H9 (cell line): ENCODE results near the gene FBLN1. TPM values are rescaled to one million over a fixed set of nuclear protein-coding genes. Genes with fewer than 3 reads are reported as not detected.

Source experiments
- DNase-seq: peaks from one replicate; pipeline ENCODE4 v3.0.0-alpha.2; 2017
- H2AFZ ChIP-seq: one replicate; pipeline ENCODE4 v1.6.1; 2013; ENCODE audit warnings: mild to moderate bottlenecking, low read length, control low read depth, moderate library complexity
- H2AK5ac ChIP-seq: 2 replicates; pipeline ENCODE4 v1.6.1; 2013; ENCODE audit warnings: low read length, control low read depth, mixed read lengths; ENCODE audit not compliant: insufficient read length
- H2BK120ac ChIP-seq: one replicate; pipeline ENCODE4 v1.6.1; 2013; ENCODE audit warnings: low read depth, mild to moderate bottlenecking, low read length, control low read depth, inconsistent platforms; ENCODE audit not compliant: poor library complexity, severe bottlenecking
- H2BK12ac ChIP-seq: 2 replicates; pipeline ENCODE4 v1.6.1; 2013; ENCODE audit warnings: low read length, control low read depth, mixed read lengths, low read depth; ENCODE audit not compliant: insufficient read length
- H2BK15ac ChIP-seq: 2 replicates; pipeline ENCODE4 v1.6.1; 2013; ENCODE audit warnings: low read depth, low read length, control low read depth
- H2BK20ac ChIP-seq: one replicate; pipeline ENCODE4 v1.6.1; 2013; ENCODE audit warnings: low read depth, mild to moderate bottlenecking, low read length, control low read depth, inconsistent platforms; ENCODE audit not compliant: poor library complexity, severe bottlenecking
- H2BK5ac ChIP-seq: 2 replicates; pipeline ENCODE4 v1.6.1; 2013; ENCODE audit warnings: low read length, control low read depth, mixed read lengths; ENCODE audit not compliant: insufficient read length
- H3K14ac ChIP-seq: 2 replicates; pipeline ENCODE4 v1.6.1; 2013; ENCODE audit warnings: low read length, control low read depth; ENCODE audit not compliant: insufficient read depth
- H3K18ac ChIP-seq: 2 replicates; pipeline ENCODE4 v1.6.1; 2013; ENCODE audit warnings: low read depth, mild to moderate bottlenecking, mixed read lengths, low read length, control low read depth; ENCODE audit not compliant: insufficient read length
- H3K23ac ChIP-seq: 2 replicates; pipeline ENCODE4 v1.6.1; 2013; ENCODE audit warnings: low read length, control low read depth, mixed read lengths, low read depth; ENCODE audit not compliant: insufficient read length
- H3K23me2 ChIP-seq: 2 replicates; pipeline ENCODE4 v1.6.1; 2013; ENCODE audit warnings: low read depth, mild to moderate bottlenecking, mixed read lengths, low read length, control low read depth; ENCODE audit not compliant: insufficient read length, poor library complexity, severe bottlenecking
- H3K27ac ChIP-seq: 2 replicates; pipeline ENCODE4 v1.5.1; 2013; ENCODE audit warnings: low read length, control low read depth, mixed read lengths, low read depth; ENCODE audit not compliant: insufficient read length
- H3K27me3 ChIP-seq: 2 replicates; pipeline ENCODE4 v1.6.1; 2013; ENCODE audit warnings: low read length, control low read depth, inconsistent platforms; ENCODE audit not compliant: insufficient read depth
- H3K4ac ChIP-seq: 2 replicates; pipeline ENCODE4 v1.6.1; 2013; ENCODE audit warnings: low read depth, mild to moderate bottlenecking, control low read depth, inconsistent platforms, low read length, moderate library complexity
- H3K4me1 ChIP-seq: 2 replicates; pipeline ENCODE4 v1.6.1; 2013; ENCODE audit warnings: low read length, control low read depth, inconsistent platforms; ENCODE audit not compliant: insufficient read depth
- H3K4me2 ChIP-seq: 2 replicates; pipeline ENCODE4 v1.6.1; 2013; ENCODE audit warnings: low read length, control low read depth, mixed read lengths; ENCODE audit not compliant: insufficient read length, insufficient read depth
- H3K56ac ChIP-seq: 2 replicates; pipeline ENCODE4 v1.6.1; 2013; ENCODE audit warnings: low read depth, mild to moderate bottlenecking, mixed read lengths, low read length, control low read depth; ENCODE audit not compliant: insufficient read length
- H3K79me1 ChIP-seq: 2 replicates; pipeline ENCODE4 v1.6.1; 2013; ENCODE audit warnings: low read depth, mild to moderate bottlenecking, moderate library complexity, low read length, control low read depth, inconsistent platforms; ENCODE audit not compliant: insufficient read depth, poor library complexity, severe bottlenecking
- H3K79me2 ChIP-seq: 2 replicates; pipeline ENCODE4 v1.6.1; 2013; ENCODE audit warnings: low read length, control low read depth, inconsistent platforms; ENCODE audit not compliant: insufficient read depth
- H3K9ac ChIP-seq: 2 replicates; pipeline ENCODE4 v1.6.1; 2013; ENCODE audit warnings: low read length, control low read depth, mixed read lengths; ENCODE audit not compliant: insufficient read length; ENCODE audit errors: extremely low read depth
- H3K9me3 ChIP-seq: one replicate; pipeline ENCODE4 v1.6.1; 2013; ENCODE audit warnings: low read depth, low read length, inconsistent platforms; ENCODE audit not compliant: control insufficient read depth
- H3T11ph ChIP-seq: one replicate; pipeline ENCODE4 v1.6.1; 2013; ENCODE audit warnings: mild to moderate bottlenecking, low read length, control low read depth, inconsistent platforms
- H4K20me1 ChIP-seq: one replicate; pipeline ENCODE4 v1.6.1; 2013; ENCODE audit not compliant: control insufficient read depth, insufficient read length, insufficient read depth
- H4K5ac ChIP-seq: 2 replicates; pipeline ENCODE4 v1.6.1; 2013; ENCODE audit warnings: low read depth, mild to moderate bottlenecking, mixed read lengths, low read length, control low read depth; ENCODE audit not compliant: insufficient read length
- H4K8ac ChIP-seq: replicated peaks from 2 replicates; pipeline ENCODE4 v1.6.1; 2013; ENCODE audit warnings: low read length, control low read depth, mixed read lengths, low read depth; ENCODE audit not compliant: insufficient read length
- H4K91ac ChIP-seq: 2 replicates; pipeline ENCODE4 v1.6.1; 2013; ENCODE audit warnings: low read depth, mild to moderate bottlenecking, moderate library complexity, mixed read lengths, low read length, control low read depth; ENCODE audit not compliant: insufficient read length
- H3K27ac Mint-ChIP-seq, 3 experiments: 2 replicates in 2 of 3; 3 replicates in 1 of 3; pipeline ENCODE4 v1.8.0; 2020 to 2021; ENCODE audit warnings: mixed read lengths in 3 of 3, mild to moderate bottlenecking in 1 of 3, moderate library complexity in 1 of 3
- H3K27me3 Mint-ChIP-seq: 2 replicates; pipeline ENCODE4 v1.8.0; 2021; ENCODE audit warnings: low read depth, mild to moderate bottlenecking, moderate library complexity, mixed read lengths
- H3K36me3 Mint-ChIP-seq, 3 experiments: 2 replicates in 2 of 3; 3 replicates in 1 of 3; pipeline ENCODE4 v1.8.0; 2020 to 2021; ENCODE audit warnings: low read depth in 3 of 3, mixed read lengths in 3 of 3; ENCODE audit not compliant: insufficient read depth in 1 of 3
- H3K4me1 Mint-ChIP-seq, 2 experiments: 2 replicates each; pipeline ENCODE4 v1.8.0; 2020; ENCODE audit warnings: mixed read lengths in 2 of 2
- H3K4me3 Mint-ChIP-seq, 2 experiments: 2 replicates in 1 of 2; 3 replicates in 1 of 2; pipeline ENCODE4 v1.8.0; 2020 to 2021; ENCODE audit warnings: mild to moderate bottlenecking in 2 of 2, mixed read lengths in 2 of 2, moderate library complexity in 1 of 2
- H3K9me3 Mint-ChIP-seq, 2 experiments: 2 replicates in 1 of 2; 3 replicates in 1 of 2; pipeline ENCODE4 v1.8.0; 2020; ENCODE audit warnings: mild to moderate bottlenecking in 2 of 2, mixed read lengths in 2 of 2, moderate library complexity in 1 of 2
- CTCF ChIP-seq: fragments of 200-600 bp; sonication (generic); conservative IDR thresholded peaks from 3 replicates; pipeline ENCODE4 v1.8.0; 2021; ENCODE audit warnings: antibody characterized with exemption, mild to moderate bottlenecking
- WGBS: extraction: QIAGEN DNeasy Blood & Tissue Kit; methylation state at CpG from one replicate; pipeline ENCODE4 v1.1.7; 2013; ENCODE audit warnings: missing lambda C conversion rate, low lambda C conversion rate, mixed read lengths; ENCODE audit not compliant: insufficient read length; ENCODE audit errors: extremely low coverage; 5-methylcytosine and 5-hydroxymethylcytosine counted together
- total RNA-seq: library from RNA; stranded (reverse); gene quantifications from 2 replicates; pipeline ENCODE4 v1.2.1, GENCODE V29; 2021

FBLN1 gene
- total RNA-seq, 1 experiment from 2014 or later = 140 TPM

GRCh38 chr22:45585946-45586540 is 83.4 kb downstream of the FBLN1 start:
- Histone ChIP-seq H2BK20ac (no peak overlapping the region), H2BK5ac (no peak overlapping the region), H2AFZ (no peak overlapping the region), H2AK5ac (no peak overlapping the region), H4K20me1 (no peaks in the 10 kb centered on the region), H3K56ac (no peak overlapping the region), H3K9me3 (no peaks in the 10 kb centered on the region), H3K79me1 (no peaks in the 10 kb centered on the region), H3K27me3 (no peaks in the 10 kb centered on the region), H3K4me1 (peaks cover 5% of the 10 kb centered on the region; the same call in 1 of the 2 replicates), H3K4ac (no peak overlapping the region), H3K18ac (no peak overlapping the region), H2BK15ac (no peak overlapping the region), H3K23ac (no peak overlapping the region), H3K14ac (no peak overlapping the region), H3K23me2 (no peaks in the 10 kb centered on the region), H4K91ac (no peak overlapping the region), H3K27ac (no peak overlapping the region), H2BK12ac (no peak overlapping the region), H4K8ac (no peak overlapping the region), H4K5ac (no peak overlapping the region), H2BK120ac (no peak overlapping the region), H3K4me2 (no peak overlapping the region), H3K9ac (no peak overlapping the region), H3K79me2 (no peaks in the 10 kb centered on the region), H3T11ph (no peak overlapping the region)
- no peak for DNase-seq
- H3K27me3 Mint-ChIP-seq = no peaks in the 10 kb centered on the region
- peaks cover 11 to 22% of the 10 kb centered on the region in 2 experiments for H3K4me1 Mint-ChIP-seq
- no CpG with 5 or more reads among the region's 19 CpGs for WGBS
- H3K9me3 Mint-ChIP-seq = peaks cover 0 to 4% of the 10 kb centered on the region in 2 experiments; a peak in 1 of 5 replicates
- no peak for TF ChIP-seq CTCF
- no peak overlapping the region; a peak in 1 of 7 replicates for H3K27ac Mint-ChIP-seq
- H3K4me3 Mint-ChIP-seq = no peak overlapping the region
- no peaks in the 10 kb centered on the region; a peak in 1 of 7 replicates for H3K36me3 Mint-ChIP-seq
